PC-3 (cell line): ENCODE data around the gene ADCY2.

Experiments used
- EZH2phosphoT487 ChIP-seq: fragments of 300-600 bp; sonication (generic); IDR thresholded peaks from 2 replicates; pipeline ENCODE4 v1.6.1; 2018; ENCODE audit warnings: mild to moderate bottlenecking, antibody characterized with exemption, low read length, borderline replicate concordance
- TF ChIP-seq, protein P1 (sequence below): fragments of 300-600 bp; sonication (generic); conservative IDR thresholded peaks from 2 replicates; pipeline ENCODE4 v1.5.1; 2017; ENCODE audit warnings: antibody characterized with exemption, low read depth, mild to moderate bottlenecking, low read length

- TF ChIP-seq, protein P1, sequence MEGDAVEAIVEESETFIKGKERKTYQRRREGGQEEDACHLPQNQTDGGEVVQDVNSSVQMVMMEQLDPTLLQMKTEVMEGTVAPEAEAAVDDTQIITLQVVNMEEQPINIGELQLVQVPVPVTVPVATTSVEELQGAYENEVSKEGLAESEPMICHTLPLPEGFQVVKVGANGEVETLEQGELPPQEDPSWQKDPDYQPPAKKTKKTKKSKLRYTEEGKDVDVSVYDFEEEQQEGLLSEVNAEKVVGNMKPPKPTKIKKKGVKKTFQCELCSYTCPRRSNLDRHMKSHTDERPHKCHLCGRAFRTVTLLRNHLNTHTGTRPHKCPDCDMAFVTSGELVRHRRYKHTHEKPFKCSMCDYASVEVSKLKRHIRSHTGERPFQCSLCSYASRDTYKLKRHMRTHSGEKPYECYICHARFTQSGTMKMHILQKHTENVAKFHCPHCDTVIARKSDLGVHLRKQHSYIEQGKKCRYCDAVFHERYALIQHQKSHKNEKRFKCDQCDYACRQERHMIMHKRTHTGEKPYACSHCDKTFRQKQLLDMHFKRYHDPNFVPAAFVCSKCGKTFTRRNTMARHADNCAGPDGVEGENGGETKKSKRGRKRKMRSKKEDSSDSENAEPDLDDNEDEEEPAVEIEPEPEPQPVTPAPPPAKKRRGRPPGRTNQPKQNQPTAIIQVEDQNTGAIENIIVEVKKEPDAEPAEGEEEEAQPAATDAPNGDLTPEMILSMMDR = no peak
- no peak for TF ChIP-seq EZH2phosphoT487
These were observed 41.9 kb downstream of the ADCY2 start for GRCh38 chr5:7437836-7438235.
